Measurements from ENCODE around the gene ILF3. TPM values are rescaled to one million over a fixed set of nuclear protein-coding genes. Genes with fewer than 3 reads are reported as not detected.
A peak's percentile ranks its signal among the peaks of the same experiment; 100 is the strongest.
"Not testable (repeated sequence)": the region's sequence is repeated elsewhere in the genome, so short reads cannot be mapped to it uniquely, and the experiment has no call there.

ILF3 gene
- total RNA-seq, 2 donors from 2014 or later, result 298 to 579 TPM

DNA sequence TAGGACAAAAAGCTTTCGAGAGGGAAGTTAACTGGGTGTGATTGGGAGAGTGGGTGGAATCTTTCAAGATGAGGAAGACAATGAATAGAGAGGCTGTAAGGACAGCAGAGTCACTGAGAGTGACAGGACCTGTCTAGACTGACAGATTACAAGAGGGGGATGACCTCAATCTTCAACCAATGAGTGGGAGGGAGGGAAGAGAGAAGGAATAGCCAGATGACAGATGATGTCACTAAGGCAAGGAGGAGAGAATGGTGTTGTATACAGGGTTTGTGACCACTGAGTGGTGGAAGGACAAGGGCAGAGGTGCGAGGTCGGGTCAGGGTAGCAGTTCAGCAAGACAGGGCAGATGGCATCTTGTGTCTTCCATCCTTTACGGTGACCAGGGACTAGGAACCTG lies 5.8 kb upstream of the ILF3 start:
- ATAC-seq (no peak), DNase-seq (ENCODE audit: low spot score) (no peak)
- Mint-ChIP-seq H3K4me1 (ENCODE audit: low read depth in 2 of 2) (peaks cover 10 to 20% of the 10 kb centered on the region in 2 donors), H3K27me3 (no peaks in the 10 kb centered on the region), H3K4me3 (no peak overlapping the region), H3K9me3 (no peaks in the 10 kb centered on the region), H3K27ac (peak overlapping the region in 1 of 2 donors; percentile 4), H3K36me3 (no peaks in the 10 kb centered on the region)

DNA sequence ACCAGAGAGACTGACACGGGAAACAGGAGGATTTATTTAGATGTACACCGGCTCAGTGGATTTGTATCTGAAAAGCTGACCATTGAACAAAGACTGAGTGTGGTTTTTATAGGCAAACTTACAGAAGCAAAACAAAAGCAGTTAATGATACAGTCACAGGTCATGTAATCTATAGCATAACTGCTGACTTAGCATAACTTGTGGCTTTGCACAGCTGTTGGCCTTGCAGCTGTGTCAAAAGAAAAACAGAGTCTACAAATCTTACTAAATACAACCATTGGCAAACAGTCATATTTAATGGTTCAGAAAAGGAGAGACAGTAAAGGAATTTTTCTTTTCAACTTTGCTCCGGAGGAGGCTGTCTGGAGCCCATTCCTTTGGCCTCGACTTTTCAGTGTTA lies 2.3 kb upstream of the ILF3 start:
- ATAC-seq (no peak), DNase-seq (ENCODE audit: low spot score) (no peak)
- peaks cover 13% of the 10 kb centered on the region for H3K36me3 Mint-ChIP-seq
- H3K9me3 Mint-ChIP-seq, result no peaks in the 10 kb centered on the region
- H3K27me3 Mint-ChIP-seq, result no peaks in the 10 kb centered on the region
- peak overlapping the region; percentile 22 for H3K4me3 Mint-ChIP-seq
- peaks cover 18 to 34% of the 10 kb centered on the region in 2 donors for H3K4me1 Mint-ChIP-seq (ENCODE audit: low read depth in 2 of 2)
- peak overlapping the region in 1 of 2 donors; percentile 54 for H3K27ac Mint-ChIP-seq

DNA sequence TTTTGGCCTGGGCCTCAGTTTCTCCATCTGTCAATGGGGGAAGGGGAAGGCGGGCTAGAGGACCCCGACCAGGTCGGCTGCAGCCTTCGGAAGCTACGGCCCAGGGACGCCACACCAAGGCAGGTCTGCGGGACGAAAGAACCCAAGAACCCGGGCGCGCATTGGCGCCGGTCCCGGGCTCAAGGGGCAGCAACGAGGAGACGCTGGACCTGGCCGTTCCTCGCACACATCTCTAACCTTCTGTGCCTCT lies 739 bp upstream of the ILF3 start:
- no peak for DNase-seq (ENCODE audit: low spot score)
- no peak for ATAC-seq
- H3K4me1 Mint-ChIP-seq (ENCODE audit: low read depth in 2 of 2), result peaks cover 23 to 34% of the 10 kb centered on the region in 2 donors
- H3K27ac Mint-ChIP-seq, result peak overlapping the region; percentile 92 to 98
- H3K36me3 Mint-ChIP-seq, result peaks cover 17% of the 10 kb centered on the region
- H3K27me3 Mint-ChIP-seq, result no peaks in the 10 kb centered on the region
- H3K4me3 Mint-ChIP-seq, result peak overlapping the region; percentile 93
- no peaks in the 10 kb centered on the region for H3K9me3 Mint-ChIP-seq

DNA sequence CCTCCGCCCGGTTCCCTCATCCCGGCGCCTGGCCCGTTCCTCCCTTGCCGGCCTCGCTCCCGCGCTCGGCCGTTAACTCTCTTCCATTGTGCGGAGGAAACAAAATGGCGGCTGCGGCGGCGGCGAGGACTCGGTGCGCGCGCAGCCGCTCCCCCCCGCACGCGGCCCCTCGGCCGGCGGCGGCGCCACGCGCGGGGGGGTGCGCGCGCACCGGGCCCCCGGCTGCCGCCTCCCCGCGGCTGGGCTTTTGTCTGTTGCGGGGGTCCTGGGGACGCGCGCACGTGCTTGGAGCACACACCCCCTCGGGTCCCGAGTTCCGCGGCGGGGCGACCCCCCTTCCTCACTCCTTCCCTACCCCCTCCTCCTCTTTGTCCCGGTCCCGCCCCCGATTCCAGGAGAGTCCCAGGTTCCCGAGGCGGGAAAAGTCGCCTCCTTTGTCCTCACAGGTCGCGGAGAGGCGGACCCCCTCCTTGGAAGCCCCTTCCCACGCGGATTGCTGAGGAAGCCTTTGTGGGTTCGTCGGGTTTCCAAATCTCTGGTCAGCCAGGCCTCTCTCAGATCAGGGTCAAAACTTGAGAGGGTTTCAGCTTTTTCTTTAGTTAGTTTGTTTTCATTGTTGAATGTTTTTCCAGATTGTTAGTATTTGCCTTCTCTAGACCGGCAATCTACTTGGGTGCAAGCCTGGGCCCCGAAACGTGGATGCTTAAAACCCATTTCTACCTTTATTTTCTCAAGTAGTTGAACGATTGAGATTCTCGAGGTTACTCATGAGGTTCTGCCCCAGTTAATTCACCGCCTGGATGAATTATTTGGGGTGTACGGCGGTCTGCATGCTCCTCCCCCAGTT lies 687 bp downstream of the ILF3 start:
- Mint-ChIP-seq H3K36me3 (peaks cover 17% of the 10 kb centered on the region), H3K4me3 (peak overlapping the region; percentile 93), H3K27me3 (no peaks in the 10 kb centered on the region), H3K4me1 (ENCODE audit: low read depth in 2 of 2) (peaks cover 23 to 32% of the 10 kb centered on the region in 2 donors), H3K9me3 (no peaks in the 10 kb centered on the region), H3K27ac (peak overlapping the region; percentile 92 to 98)
- ATAC-seq, result peak; percentile 24 to 46
- peak; percentile 69 for DNase-seq (ENCODE audit: low spot score)

DNA sequence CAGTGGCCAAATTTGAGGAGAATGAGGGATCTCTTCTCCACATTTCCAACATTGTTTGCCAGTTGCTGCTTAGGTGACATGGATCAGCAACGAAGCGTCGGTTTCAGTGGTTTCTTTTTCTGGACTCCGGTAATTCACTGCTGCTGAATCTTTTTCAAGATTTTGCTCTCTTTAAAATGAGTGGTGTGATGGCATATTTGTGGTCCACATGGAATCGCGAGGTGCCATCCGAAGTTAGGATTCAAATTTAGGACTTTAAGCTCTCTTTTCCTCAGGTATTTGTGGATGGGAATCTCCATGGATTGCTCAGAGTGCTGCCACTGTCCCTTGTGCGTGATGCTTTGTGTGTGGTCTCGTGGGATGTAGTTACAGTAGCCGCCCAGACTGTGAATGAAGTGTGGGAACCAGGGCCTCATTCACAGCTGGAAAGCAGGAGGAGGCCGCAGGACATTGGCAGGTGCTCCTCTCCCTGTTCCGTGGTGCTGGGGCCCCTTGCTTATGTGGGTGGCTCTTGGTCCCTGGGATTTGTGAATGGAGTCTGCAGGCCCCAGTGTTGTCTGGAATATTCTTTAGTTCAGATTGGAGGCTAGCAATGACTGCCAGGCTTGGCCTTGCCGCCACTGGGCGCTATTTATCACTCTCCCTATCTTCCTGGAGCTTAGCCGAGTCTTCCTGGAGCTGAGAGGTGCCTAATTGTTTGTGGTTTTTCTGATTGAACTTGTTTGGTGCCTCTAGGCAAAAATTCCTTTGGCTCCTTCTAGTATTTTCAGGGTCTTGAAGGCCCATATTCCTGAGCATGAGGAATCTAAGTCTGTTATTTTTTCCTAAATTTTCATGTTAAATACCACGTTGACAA lies 1.5 kb downstream of the ILF3 start:
- no peak for ATAC-seq
- H3K4me1 Mint-ChIP-seq (ENCODE audit: low read depth in 2 of 2), result peaks cover 29 to 36% of the 10 kb centered on the region in 2 donors
- peak overlapping the region; percentile 93 for H3K4me3 Mint-ChIP-seq
- H3K36me3 Mint-ChIP-seq, result peaks cover 17% of the 10 kb centered on the region
- H3K27me3 Mint-ChIP-seq, result no peaks in the 10 kb centered on the region
- no peaks in the 10 kb centered on the region for H3K9me3 Mint-ChIP-seq
- DNase-seq (ENCODE audit: low spot score), result no peak
- H3K27ac Mint-ChIP-seq, result peak overlapping the region; percentile 92 to 98

DNA sequence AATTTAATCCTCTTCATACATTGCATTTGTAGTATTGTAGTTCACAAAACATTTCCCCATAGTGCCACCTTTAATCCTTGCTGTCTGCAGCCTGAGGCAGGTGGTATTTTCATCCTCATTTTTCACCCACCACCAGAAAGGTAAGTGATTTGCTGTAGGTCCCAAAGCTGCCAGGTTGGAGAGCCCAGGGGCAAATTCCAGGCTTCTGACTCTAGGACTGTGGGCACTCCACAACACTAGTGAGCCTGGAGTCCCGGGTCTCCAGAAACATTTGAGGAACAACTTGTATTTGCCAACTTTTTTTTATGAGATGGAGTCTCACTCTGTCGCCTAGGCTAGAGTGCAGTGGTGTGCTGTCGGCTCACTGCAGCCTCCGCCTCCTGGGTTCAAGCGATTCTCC lies 6.2 kb downstream of the ILF3 start:
- Mint-ChIP-seq H3K9me3 (no peaks in the 10 kb centered on the region), H3K36me3 (peaks cover 13% of the 10 kb centered on the region), H3K4me1 (ENCODE audit: low read depth in 2 of 2) (peaks cover 38 to 39% of the 10 kb centered on the region in 2 donors), H3K27me3 (no peaks in the 10 kb centered on the region), H3K27ac (peak overlapping the region in 1 of 2 donors; percentile 18), H3K4me3 (peak overlapping the region; percentile 27)
- DNase-seq (ENCODE audit: low spot score) (no peak), ATAC-seq (no peak)

DNA sequence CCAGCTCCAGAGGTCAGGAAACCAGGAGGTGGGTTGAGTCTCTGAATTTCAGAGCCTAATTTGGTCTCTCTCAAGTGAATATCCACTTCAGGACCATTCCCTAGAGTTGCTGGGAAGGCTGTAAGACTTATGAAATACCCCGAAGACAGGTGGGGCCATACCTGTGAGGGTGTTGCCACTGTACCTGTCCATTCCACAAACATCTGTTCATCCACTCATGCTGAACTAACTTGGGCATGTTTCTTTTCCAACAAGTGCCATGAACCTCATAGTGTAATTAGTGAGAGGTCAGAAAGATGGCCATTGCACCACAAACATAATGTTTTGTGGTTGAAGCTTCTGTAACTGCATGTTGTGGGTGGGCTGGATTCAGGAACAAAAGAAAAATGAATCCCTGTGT lies 7.8 kb downstream of the ILF3 start:
- peaks cover 4% of the 10 kb centered on the region for H3K36me3 Mint-ChIP-seq
- H3K27me3 Mint-ChIP-seq, result no peaks in the 10 kb centered on the region
- ATAC-seq (no peak), DNase-seq (ENCODE audit: low spot score) (no peak)
- no peaks in the 10 kb centered on the region for H3K9me3 Mint-ChIP-seq
- no peak overlapping the region for H3K4me3 Mint-ChIP-seq
- peaks cover 24 to 25% of the 10 kb centered on the region in 2 donors for H3K4me1 Mint-ChIP-seq (ENCODE audit: low read depth in 2 of 2)
- peak overlapping the region in 1 of 2 donors; percentile 73 for H3K27ac Mint-ChIP-seq

DNA sequence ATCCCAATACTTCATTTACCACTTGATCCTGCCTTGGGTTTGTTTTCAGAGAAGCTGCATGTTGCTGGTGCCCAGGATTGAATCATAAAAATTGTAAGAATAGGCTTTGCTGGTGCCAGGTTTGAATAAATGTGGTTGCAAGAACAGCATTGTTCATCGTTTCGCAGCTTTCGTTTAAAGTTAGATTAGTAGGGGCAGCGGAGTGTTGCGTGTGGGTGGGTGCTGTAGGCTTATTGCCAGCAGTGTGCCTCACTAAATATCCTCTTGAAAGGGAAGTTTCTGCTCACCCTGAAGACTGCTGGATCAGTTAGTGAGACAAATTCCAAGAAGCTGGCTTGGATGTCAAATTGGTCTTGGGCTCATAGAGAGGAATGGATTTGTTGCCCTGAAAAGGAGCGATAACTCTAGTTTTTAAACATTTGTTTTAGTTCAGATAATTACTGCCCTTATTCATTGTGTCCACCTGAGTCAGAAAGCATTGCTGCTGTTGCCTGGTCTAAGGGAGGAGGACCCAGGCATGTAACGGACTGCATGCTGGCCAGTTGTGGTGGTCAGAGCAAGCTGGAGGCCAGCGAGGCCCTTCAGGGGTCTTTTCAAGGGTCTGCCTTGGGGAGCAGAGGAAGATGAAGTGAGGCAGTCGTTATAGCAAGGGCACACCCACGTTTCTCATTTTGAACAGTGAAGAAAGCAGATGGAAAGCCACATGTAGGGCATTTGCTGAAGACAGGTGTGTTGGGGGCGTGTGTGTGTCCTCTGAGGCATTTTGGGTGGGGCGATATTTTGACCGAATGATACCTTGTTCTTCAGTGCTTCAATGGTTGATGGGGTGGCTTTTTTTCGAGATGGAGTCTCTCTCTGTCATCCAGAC lies 8.5 kb downstream of the ILF3 start:
- DNase-seq (ENCODE audit: low spot score) (no peak), ATAC-seq (no peak)
- H3K36me3 Mint-ChIP-seq, result no peaks in the 10 kb centered on the region
- peak overlapping the region; percentile 30 for H3K4me3 Mint-ChIP-seq
- H3K27ac Mint-ChIP-seq, result peak overlapping the region; percentile 37 to 73
- no peaks in the 10 kb centered on the region for H3K9me3 Mint-ChIP-seq
- H3K4me1 Mint-ChIP-seq (ENCODE audit: low read depth in 2 of 2), result peaks cover 23 to 25% of the 10 kb centered on the region in 2 donors
- no peaks in the 10 kb centered on the region for H3K27me3 Mint-ChIP-seq

DNA sequence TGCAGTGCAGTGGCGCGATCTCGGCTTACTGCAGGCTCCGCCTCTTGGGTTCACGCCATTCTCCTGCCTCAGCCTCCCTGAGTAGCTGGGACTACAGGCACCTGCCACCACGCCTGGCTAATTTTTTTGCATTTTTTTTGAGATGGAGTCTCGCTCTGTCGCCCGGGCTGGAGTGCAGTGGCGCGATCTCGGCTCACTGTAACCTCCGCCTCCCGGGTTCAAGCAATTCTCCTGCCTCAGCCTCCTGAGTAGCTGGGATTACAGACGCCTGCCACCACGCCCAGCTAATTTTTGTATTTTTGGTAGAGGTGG lies 9.1 kb downstream of the ILF3 start:
- H3K27me3 Mint-ChIP-seq; DNase-seq (ENCODE audit: low spot score); H3K4me3 Mint-ChIP-seq; ATAC-seq; H3K9me3 Mint-ChIP-seq; H3K36me3 Mint-ChIP-seq: not testable (repeated sequence)
- Mint-ChIP-seq H3K4me1 (ENCODE audit: low read depth in 2 of 2) (peaks cover 29 to 31% of the 10 kb centered on the region in 2 donors), H3K27ac (peak overlapping the region in 1 of 2 donors; percentile 51)

DNA sequence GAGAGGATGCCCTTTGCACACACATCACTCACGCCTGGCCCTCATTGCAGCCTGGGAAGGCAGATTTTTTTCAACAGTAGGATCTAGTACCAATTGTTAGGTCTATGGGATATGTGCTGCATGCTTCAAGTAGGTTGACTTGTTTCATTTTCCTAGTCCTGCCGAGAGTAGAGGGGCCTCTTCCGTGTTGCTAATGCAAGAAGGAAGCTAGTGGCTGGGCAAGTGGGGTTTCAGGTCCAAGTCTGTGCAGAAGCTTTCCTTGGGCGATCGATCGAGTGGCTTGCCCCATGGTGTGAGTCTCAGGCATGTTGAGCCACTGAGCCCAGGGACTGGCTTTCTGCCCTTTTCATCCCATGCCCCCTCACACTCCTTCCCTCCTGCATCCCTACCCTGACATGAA lies 13.7 kb downstream of the ILF3 start:
- ATAC-seq (peak in 1 of 2 donors; percentile 38), DNase-seq (ENCODE audit: low spot score) (no peak)
- H3K4me1 Mint-ChIP-seq (ENCODE audit: low read depth in 2 of 2), result peaks cover 30 to 35% of the 10 kb centered on the region in 2 donors
- no peaks in the 10 kb centered on the region for H3K27me3 Mint-ChIP-seq
- no peaks in the 10 kb centered on the region for H3K9me3 Mint-ChIP-seq
- H3K27ac Mint-ChIP-seq, result peak overlapping the region in 1 of 2 donors; percentile 25
- H3K36me3 Mint-ChIP-seq, result no peaks in the 10 kb centered on the region
- H3K4me3 Mint-ChIP-seq, result no peak overlapping the region

DNA sequence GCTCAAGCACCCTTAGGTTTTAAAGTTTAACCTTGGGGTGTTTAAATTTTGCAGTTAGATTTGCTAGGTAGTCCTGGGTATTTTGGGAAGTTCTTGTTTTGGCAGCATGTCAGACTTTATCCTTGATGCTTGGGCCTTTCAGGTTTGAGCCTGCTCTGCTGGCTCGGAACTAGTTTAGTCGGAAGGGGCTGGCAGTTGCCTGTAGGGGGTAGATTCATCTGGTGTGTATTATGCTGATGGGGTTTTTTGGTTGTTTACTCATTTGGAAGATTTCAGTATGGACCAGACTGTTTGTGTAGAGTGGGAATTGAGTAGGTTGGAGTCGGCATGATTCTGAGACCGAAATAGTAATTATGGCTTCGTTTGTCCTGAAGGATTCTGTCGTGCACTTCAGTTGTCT lies 15.1 kb downstream of the ILF3 start:
- Mint-ChIP-seq H3K27ac (peak overlapping the region in 1 of 2 donors; percentile 20), H3K4me1 (ENCODE audit: low read depth in 2 of 2) (peaks cover 28 to 32% of the 10 kb centered on the region in 2 donors), H3K27me3 (no peaks in the 10 kb centered on the region), H3K36me3 (no peaks in the 10 kb centered on the region), H3K4me3 (no peak overlapping the region), H3K9me3 (no peaks in the 10 kb centered on the region)
- ATAC-seq (no peak), DNase-seq (ENCODE audit: low spot score) (no peak)

DNA sequence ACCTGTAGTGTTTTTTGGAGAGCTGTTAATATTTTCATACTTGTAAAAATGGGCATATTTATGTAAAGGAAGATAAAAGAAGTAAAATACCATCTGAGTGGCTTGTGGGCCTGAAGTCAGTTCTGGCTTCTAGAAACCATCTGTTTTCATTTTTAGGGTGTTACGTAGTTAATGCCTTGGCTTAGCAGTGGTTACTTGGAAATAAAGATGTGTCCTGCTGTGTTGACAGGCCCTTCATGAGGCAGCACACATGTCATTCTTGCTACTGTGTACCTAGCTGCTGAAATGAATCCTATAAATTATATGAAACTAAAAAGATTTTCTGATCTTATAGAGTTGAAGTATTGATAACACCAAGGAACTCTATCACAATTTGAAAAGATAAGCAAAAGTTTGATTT lies 16.0 kb downstream of the ILF3 start:
- Mint-ChIP-seq H3K4me1 (ENCODE audit: low read depth in 2 of 2) (peaks cover 28 to 30% of the 10 kb centered on the region in 2 donors), H3K36me3 (no peaks in the 10 kb centered on the region), H3K27ac (peak overlapping the region in 1 of 2 donors; percentile 20), H3K27me3 (no peaks in the 10 kb centered on the region), H3K4me3 (no peak overlapping the region), H3K9me3 (no peaks in the 10 kb centered on the region)
- DNase-seq (ENCODE audit: low spot score), result no peak
- no peak for ATAC-seq

DNA sequence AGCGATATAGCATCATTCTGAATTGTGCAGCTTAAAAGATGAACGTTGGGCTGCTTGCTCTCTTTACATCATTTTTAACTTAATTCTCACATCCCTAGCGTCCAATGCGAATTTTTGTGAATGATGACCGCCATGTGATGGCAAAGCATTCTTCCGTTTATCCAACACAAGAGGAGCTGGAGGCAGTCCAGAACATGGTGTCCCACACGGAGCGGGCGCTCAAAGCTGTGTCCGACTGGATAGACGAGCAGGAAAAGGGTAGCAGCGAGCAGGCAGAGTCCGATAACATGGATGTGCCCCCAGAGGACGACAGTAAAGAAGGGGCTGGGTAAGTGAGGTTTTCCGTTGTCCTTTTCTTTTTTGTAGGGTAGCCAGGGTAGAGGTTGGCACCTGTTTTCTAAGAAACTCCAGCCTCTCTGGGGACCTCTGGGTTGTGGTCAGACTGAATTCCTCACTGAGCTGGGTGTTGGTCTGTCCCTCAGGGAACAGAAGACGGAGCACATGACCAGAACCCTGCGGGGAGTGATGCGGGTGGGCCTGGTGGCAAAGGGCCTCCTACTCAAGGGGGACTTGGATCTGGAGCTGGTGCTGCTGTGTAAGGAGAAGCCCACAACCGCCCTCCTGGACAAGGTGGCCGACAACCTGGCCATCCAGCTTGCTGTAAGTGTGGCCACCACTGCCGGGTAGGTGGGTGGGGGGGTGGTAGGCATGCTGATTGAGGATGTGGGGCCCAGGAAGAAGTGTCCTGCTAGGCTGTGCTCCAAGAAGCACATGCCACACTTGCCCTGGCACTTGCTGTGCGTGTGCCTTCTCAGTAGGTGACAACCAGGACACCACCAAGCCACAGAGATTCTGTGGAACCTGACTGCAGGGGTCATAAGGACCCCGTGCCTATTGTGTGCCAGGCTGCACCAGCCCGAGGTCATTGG lies 17.0 kb downstream of the ILF3 start:
- ATAC-seq, result no peak
- Mint-ChIP-seq H3K4me3 (no peak overlapping the region), H3K27ac (no peak overlapping the region), H3K9me3 (no peaks in the 10 kb centered on the region), H3K36me3 (no peaks in the 10 kb centered on the region), H3K4me1 (ENCODE audit: low read depth in 2 of 2) (peaks cover 28 to 30% of the 10 kb centered on the region in 2 donors), H3K27me3 (no peaks in the 10 kb centered on the region)
- no peak for DNase-seq (ENCODE audit: low spot score)
